MCF 10A (cell line): ENCODE measurements around the gene EFCAB12. TPM values are rescaled to one million over a fixed set of nuclear protein-coding genes. Genes with fewer than 3 reads are reported as not detected.
A peak's percentile ranks its signal among the peaks of the same experiment; 100 is the strongest.
"Not testable (repeated sequence)": the region's sequence is repeated elsewhere in the genome, so short reads cannot be mapped to it uniquely, and the experiment has no call there.

Source experiments
- BruUV-seq: library from RNA; stranded (reverse); fragments of 400-500 nt; replicated peaks from 2 replicates; lab custom pipeline; 2021; lab: Mats Ljungman, UMichigan
- CTCF ChIA-PET: fragments of 300-600 bp; sonication (Branson Sonifier 250); formaldehyde crosslinking; extraction: SDS; loops from one replicate; lab custom pipeline; 2021; ENCODE audit warnings: antibody characterized with exemption, inconsistent platforms; lab: Yijun Ruan, JAX
- POLR2A ChIA-PET: fragments of 300-600, 350-650 bp; sonication (Branson Sonifier 250); formaldehyde crosslinking; extraction: SDS; loops from one replicate; lab custom pipeline; 2020; ENCODE audit warnings: antibody characterized with exemption, inconsistent platforms; lab: Yijun Ruan, JAX
- DNase-seq: peaks from one replicate; pipeline ENCODE4 v3.0.0-alpha.2; 2018; ENCODE audit not compliant: unreplicated experiment
- H3K27ac Mint-ChIP-seq: one replicate; pipeline ENCODE4 v1.8.0; 2022; ENCODE audit warnings: mild to moderate bottlenecking, low read depth, mixed read lengths; ENCODE audit not compliant: unreplicated experiment
- H3K27me3 Mint-ChIP-seq: one replicate; pipeline ENCODE4 v1.8.0; 2022; ENCODE audit warnings: mixed read lengths; ENCODE audit not compliant: insufficient read depth, unreplicated experiment
- H3K36me3 Mint-ChIP-seq: one replicate; pipeline ENCODE4 v1.8.0; 2022; ENCODE audit warnings: mild to moderate bottlenecking, moderate library complexity, mixed read lengths; ENCODE audit not compliant: insufficient read depth, unreplicated experiment
- H3K4me1 Mint-ChIP-seq: one replicate; pipeline ENCODE4 v1.8.0; 2022; ENCODE audit warnings: mixed read lengths; ENCODE audit not compliant: insufficient read depth, unreplicated experiment
- H3K4me3 Mint-ChIP-seq: one replicate; pipeline ENCODE4 v1.8.0; 2022; ENCODE audit warnings: mild to moderate bottlenecking, moderate library complexity, mixed read lengths; ENCODE audit not compliant: unreplicated experiment
- H3K9me3 Mint-ChIP-seq: one replicate; pipeline ENCODE4 v1.8.0; 2022; ENCODE audit warnings: mixed read lengths; ENCODE audit not compliant: unreplicated experiment
- intact Hi-C: fragments of 100-400 bp; cut with micrococcal nuclease; formaldehyde crosslinking; loops from 2 replicates; pipeline ENCODE4 v1.14.1; 2022
- total RNA-seq: library from RNA; stranded (reverse); gene quantifications from 2 replicates; pipeline ENCODE4 v1.2.3, GENCODE V29; 2022
- TF ChIP-seq, protein P1 (sequence below): fragments of 200-600 bp; IDR thresholded peaks from one replicate; pipeline ENCODE4 v1.8.0; 2022; ENCODE audit warnings: antibody characterized with exemption, mild to moderate bottlenecking; ENCODE audit not compliant: unreplicated experiment

EFCAB12 gene
- total RNA-seq, 1 experiment from 2014 or later: not detected

- Mint-ChIP-seq H3K36me3 (peaks cover 42% of the 10 kb centered on the region), H3K27me3 (no peaks in the 10 kb centered on the region), H3K4me3 (no peak overlapping the region), H3K9me3 (no peaks in the 10 kb centered on the region), H3K27ac (no peak overlapping the region), H3K4me1 (peaks cover 25% of the 10 kb centered on the region)
- TF ChIP-seq, protein P1, sequence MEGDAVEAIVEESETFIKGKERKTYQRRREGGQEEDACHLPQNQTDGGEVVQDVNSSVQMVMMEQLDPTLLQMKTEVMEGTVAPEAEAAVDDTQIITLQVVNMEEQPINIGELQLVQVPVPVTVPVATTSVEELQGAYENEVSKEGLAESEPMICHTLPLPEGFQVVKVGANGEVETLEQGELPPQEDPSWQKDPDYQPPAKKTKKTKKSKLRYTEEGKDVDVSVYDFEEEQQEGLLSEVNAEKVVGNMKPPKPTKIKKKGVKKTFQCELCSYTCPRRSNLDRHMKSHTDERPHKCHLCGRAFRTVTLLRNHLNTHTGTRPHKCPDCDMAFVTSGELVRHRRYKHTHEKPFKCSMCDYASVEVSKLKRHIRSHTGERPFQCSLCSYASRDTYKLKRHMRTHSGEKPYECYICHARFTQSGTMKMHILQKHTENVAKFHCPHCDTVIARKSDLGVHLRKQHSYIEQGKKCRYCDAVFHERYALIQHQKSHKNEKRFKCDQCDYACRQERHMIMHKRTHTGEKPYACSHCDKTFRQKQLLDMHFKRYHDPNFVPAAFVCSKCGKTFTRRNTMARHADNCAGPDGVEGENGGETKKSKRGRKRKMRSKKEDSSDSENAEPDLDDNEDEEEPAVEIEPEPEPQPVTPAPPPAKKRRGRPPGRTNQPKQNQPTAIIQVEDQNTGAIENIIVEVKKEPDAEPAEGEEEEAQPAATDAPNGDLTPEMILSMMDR: no peak
- intact Hi-C loops: no loop called here
- no TSS peak for BruUV-seq
- ChIA-PET POLR2A (no interaction called here), CTCF (no interaction called here)
- DNase-seq: no peak
Observed at GRCh38 chr3:129393271-129393670, 35.2 kb downstream of the EFCAB12 start.

DNA sequence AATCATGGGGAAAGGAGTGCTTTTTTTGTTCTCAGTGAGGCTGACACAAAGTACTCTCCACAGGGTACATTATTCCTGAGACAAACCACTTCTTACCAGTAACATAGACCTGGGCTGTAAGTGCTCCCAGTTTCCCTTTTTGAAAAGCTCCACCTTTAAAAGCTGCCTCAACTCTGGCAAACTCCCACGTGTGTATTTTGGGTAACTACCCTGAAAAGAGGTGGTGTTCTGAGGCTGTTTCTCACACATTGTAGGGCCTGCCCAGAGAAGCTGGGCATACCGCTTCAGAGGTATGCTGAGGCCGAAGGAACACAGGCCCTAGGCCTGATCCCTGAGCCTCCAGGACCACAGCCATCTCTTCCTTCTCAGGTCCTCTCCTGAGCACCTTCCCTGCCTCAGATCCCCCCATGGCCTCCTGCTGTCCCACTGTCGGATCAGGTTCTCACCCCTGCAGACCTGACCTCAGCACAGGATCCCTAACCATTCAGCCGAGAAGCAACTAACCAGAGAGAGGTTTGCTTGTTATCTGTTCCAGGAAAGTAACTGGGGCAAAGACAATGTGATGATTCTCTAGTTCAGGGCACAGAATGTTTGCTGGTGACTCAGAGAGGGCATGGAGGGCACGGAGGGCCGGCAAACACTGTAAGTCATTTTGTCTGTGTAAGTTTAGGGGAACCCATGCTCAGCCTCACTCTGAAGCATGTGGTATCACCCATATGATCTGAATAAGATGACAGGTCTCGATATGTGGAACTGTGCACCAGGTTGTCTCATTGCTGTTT lies 36.1 kb downstream of the EFCAB12 start:
- H3K27ac Mint-ChIP-seq, BruUV-seq, H3K9me3 Mint-ChIP-seq, H3K4me3 Mint-ChIP-seq, intact Hi-C loops, CTCF ChIA-PET, H3K27me3 Mint-ChIP-seq, DNase-seq: not testable (repeated sequence)
- POLR2A ChIA-PET: interaction anchor here (0.6 kb wide), 1 partner anchor 309 kb away, joined by 3 read pairs; no protein-coding TSS in a partner anchor
- Mint-ChIP-seq H3K4me1 (peaks cover 19% of the 10 kb centered on the region), H3K36me3 (peaks cover 48% of the 10 kb centered on the region)

- not testable (repeated sequence) for DNase-seq
- H3K36me3 Mint-ChIP-seq: peaks cover 52% of the 10 kb centered on the region
- CTCF ChIA-PET: interaction anchor here (0.6 to 0.8 kb wide), 3 partner anchors 8 to 439 kb away, joined by 3 to 4 read pairs (median 3); a partner anchor contains a TSS
Observed at GRCh38 chr3:129391583-129391982, 36.9 kb downstream of the EFCAB12 start.

DNA sequence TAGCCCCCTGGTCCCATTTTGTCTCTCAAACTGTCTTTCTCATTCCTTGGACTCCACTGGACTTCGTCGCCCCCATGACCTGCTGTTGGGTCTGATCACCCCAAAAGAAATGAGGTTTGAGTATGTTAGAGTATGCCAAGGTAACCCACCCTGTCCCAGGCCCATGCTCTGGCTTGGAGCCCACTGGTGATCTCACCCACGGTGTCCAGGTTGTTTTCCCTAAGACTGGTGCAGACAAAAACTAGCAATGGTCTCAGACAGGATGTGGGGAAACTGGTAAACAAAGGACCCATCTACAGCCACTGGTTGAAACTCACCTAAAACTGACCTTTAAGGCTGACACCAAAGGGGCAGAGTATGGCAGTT lies 38.9 kb downstream of the EFCAB12 start:
- BruUV-seq: no TSS peak
- Mint-ChIP-seq H3K27ac (no peak overlapping the region), H3K4me1 (peaks cover 1% of the 10 kb centered on the region), H3K9me3 (no peaks in the 10 kb centered on the region), H3K36me3 (peaks cover 34% of the 10 kb centered on the region), H3K27me3 (no peaks in the 10 kb centered on the region), H3K4me3 (no peak overlapping the region)
- DNase-seq: no peak
- ChIA-PET POLR2A (no interaction called here), CTCF (interaction anchor here (0.6 kb wide), 1 partner anchor 886 kb away, joined by 3 read pairs; no protein-coding TSS in a partner anchor)
- TF ChIP-seq, protein P1: no peak
- intact Hi-C loops: no loop called here

More at GRCh38 chr3:129391583-129391982, 36.9 kb downstream of the EFCAB12 start:
- H3K9me3 Mint-ChIP-seq, intact Hi-C loops, BruUV-seq, H3K27me3 Mint-ChIP-seq, H3K4me3 Mint-ChIP-seq, H3K27ac Mint-ChIP-seq: not testable (repeated sequence)
- H3K4me1 Mint-ChIP-seq: peaks cover 12% of the 10 kb centered on the region
- POLR2A ChIA-PET: interaction anchor here (0.6 kb wide), 1 partner anchor 308 kb away, joined by 3 read pairs; no protein-coding TSS in a partner anchor

- CTCF ChIA-PET: interaction anchor here (0.6 kb wide), 1 partner anchor 885 kb away, joined by 3 read pairs; no protein-coding TSS in a partner anchor
- peak; percentile 24 for DNase-seq
- H3K9me3 Mint-ChIP-seq, intact Hi-C loops, H3K27me3 Mint-ChIP-seq, POLR2A ChIA-PET, BruUV-seq, H3K4me1 Mint-ChIP-seq, H3K4me3 Mint-ChIP-seq: not testable (repeated sequence)
- peaks cover 33% of the 10 kb centered on the region for H3K36me3 Mint-ChIP-seq
- H3K27ac Mint-ChIP-seq: peak overlapping the region; percentile 13
Observed at GRCh38 chr3:129388791-129389571, 39.5 kb downstream of the EFCAB12 start.
